ENCODE data around the gene BIN2. TPM values are rescaled to one million over a fixed set of nuclear protein-coding genes. Genes with fewer than 3 reads are reported as not detected.
A peak's percentile ranks its signal among the peaks of the same experiment; 100 is the strongest.

The BIN2 gene
- total and polyA plus RNA-seq, 2 of the 4 experiments (the other 2 are of a cell fraction): not detected

GRCh38 chr12:51339750-51340149 is 15.8 kb upstream of the BIN2 start:
- no peak overlapping the region for H3K4ac ChIP-seq (ENCODE audit: low read depth, low read length)
- DNase-seq (no peak), ATAC-seq (ENCODE audit: low read depth) (no peak)
- no peak overlapping the region for H2BK15ac ChIP-seq (ENCODE audit: low read depth, low read length)
- no TSS peak for BruUV-seq (replicated peaks)
- H3K9me1 ChIP-seq (ENCODE audit: insufficient read depth, low read length): no peaks in the 10 kb centered on the region
- ChIA-PET POLR2A (ENCODE audit: unreplicated experiment) (no interaction called here), CTCF (interaction anchor here (2.0 to 2.3 kb wide), 2 partner anchors 11 to 70 kb away, joined by 17 to 19 read pairs; partner anchors contain the start of gene SMAGP)
- H3K14ac ChIP-seq (replicated peaks; ENCODE audit: low read depth, low read length): no peak overlapping the region
- intact Hi-C loops (cut with micrococcal nuclease): loop anchor here (2.0 to 10.0 kb wide), 4 partner anchors 232 to 512 kb away; partner anchors contain the start of gene CSRNP2
- H4K91ac ChIP-seq (ENCODE audit: insufficient read depth, low read depth, low read length): no peak overlapping the region
- H2AK5ac ChIP-seq (ENCODE audit: low read depth, low read length): no peak overlapping the region
- no peak overlapping the region for H3K27ac ChIP-seq (ENCODE audit: insufficient read depth, low read length)
- 70 to 100% methylated on average over 1 to 2 of the region's 6 CpGs for WGBS, 2 experiments (ENCODE audit: extremely low coverage in 2 of 2, insufficient read length in 1 of 2)
- H3K4me2 ChIP-seq (ENCODE audit: low read depth, low read length): no peak overlapping the region
- H4K5ac ChIP-seq (ENCODE audit: low read depth, low read length): no peak overlapping the region
- no peaks in the 10 kb centered on the region; the same call in 1 of the 2 replicates for H3K27me3 ChIP-seq (ENCODE audit: control insufficient read depth, insufficient read depth, low read length)
- dilution Hi-C loops (cut with HindIII; ENCODE audit: low sequenced_read_pairs, unreplicated experiment): no loop called here
- no peak overlapping the region for H4K8ac ChIP-seq (ENCODE audit: low read depth in 2 of 2, low read length in 2 of 2)
- no peak for TF ChIP-seq BHLHE40 (IDR thresholded peaks at IDR 0.05; ENCODE audit: low read depth, low read length)
- TF ChIP-seq FOS (IDR thresholded peaks at IDR 0.05; ENCODE audit: low read depth, low read length): no peak
- TF ChIP-seq CHD1 (IDR thresholded peaks at IDR 0.05; ENCODE audit: low read depth, low read length): no peak
- no peak for TF ChIP-seq CTCF (conservative IDR thresholded peaks at IDR 0.05; ENCODE audit: low read depth, low read length)
- no peak for TF ChIP-seq RAD21 (IDR thresholded peaks at IDR 0.05; ENCODE audit: low read length)
- no peak for TF ChIP-seq SMC3 (IDR thresholded peaks at IDR 0.05; ENCODE audit: low read depth, low read length)
- TF ChIP-seq POLR2A (IDR thresholded peaks at IDR 0.05; ENCODE audit: low read depth, low read length): no peak
- TF ChIP-seq RFX5 (IDR thresholded peaks at IDR 0.05; ENCODE audit: low read depth, low read length): no peak
- TF ChIP-seq MAFK (IDR thresholded peaks at IDR 0.05; ENCODE audit: low read depth, low read length): no peak
- TF ChIP-seq MAZ (IDR thresholded peaks at IDR 0.05; ENCODE audit: borderline replicate concordance, low read depth, low read length): no peak
- no peak for TF ChIP-seq ELK1 (IDR thresholded peaks at IDR 0.05; ENCODE audit: borderline replicate concordance, low read depth, low read length)
- no peak for TF ChIP-seq NFE2L2 (IDR thresholded peaks at IDR 0.05; ENCODE audit: low read depth, low read length)
- TF ChIP-seq MXI1 (IDR thresholded peaks at IDR 0.05; ENCODE audit: borderline replicate concordance, low read depth, low read length): no peak
- no peak for TF ChIP-seq RCOR1 (IDR thresholded peaks at IDR 0.05; ENCODE audit: insufficient replicate concordance, low read length)
- TF ChIP-seq CEBPB (IDR thresholded peaks at IDR 0.05; ENCODE audit: low read depth, low read length): no peak
- no peak for TF ChIP-seq USF2 (IDR thresholded peaks at IDR 0.05; ENCODE audit: low read depth, low read length)
- H3K9me3 ChIP-seq (ENCODE audit: control insufficient read depth, insufficient read depth, low read length): no peaks in the 10 kb centered on the region
- H3K4me1 ChIP-seq (ENCODE audit: control insufficient read depth, insufficient read depth, low read length): no peaks in the 10 kb centered on the region
- H3K36me3 ChIP-seq (ENCODE audit: control insufficient read depth, insufficient read depth, low read length): no peaks in the 10 kb centered on the region
- H2BK5ac ChIP-seq (ENCODE audit: low read depth, low read length, poor library complexity, severe bottlenecking): no peak overlapping the region
- no peak overlapping the region for H3K56ac ChIP-seq (ENCODE audit: extremely low read depth, insufficient read depth, low read length)
- no peaks in the 10 kb centered on the region for H3K79me1 ChIP-seq (ENCODE audit: low read depth in 1 of 2, low read length in 2 of 2)
- no peak overlapping the region for H2AFZ ChIP-seq (replicated peaks; ENCODE audit: low read length, poor library complexity)
- H3K4me3 ChIP-seq (ENCODE audit: insufficient read depth, low read depth, low read length): no peak overlapping the region
- no peak overlapping the region for H3K23ac ChIP-seq (ENCODE audit: low read depth, low read length)
- in situ Hi-C loops (cut with MboI; ENCODE audit: low sequenced_read_pairs): loop anchor here (10.0 kb wide), 2 partner anchors 255 to 515 kb away; partner anchors contain the start of gene CSRNP2
- H3K9ac ChIP-seq (ENCODE audit: low read depth, low read length): no peak overlapping the region
- no peaks in the 10 kb centered on the region for H4K20me1 ChIP-seq (ENCODE audit: insufficient read depth, low read length)
- no peak overlapping the region for H2BK20ac ChIP-seq (ENCODE audit: low read depth, low read length)
- no peak overlapping the region for H3K18ac ChIP-seq (ENCODE audit: low read depth, low read length)
- no peak overlapping the region for H2BK120ac ChIP-seq (ENCODE audit: low read depth, low read length)
- peak overlapping the region; percentile 35 for H2AK9ac ChIP-seq (replicated peaks; ENCODE audit: low read depth, low read length, poor library complexity)

Data from IMR-90 (cell line).